Mesenchymal stem cell (in vitro differentiated cells and primary cell): ENCODE measurements around the gene GRIP1.

Experiments used
- DNase-seq: peaks from one replicate; pipeline ENCODE4 v3.0.0-alpha.2; 2013
- H2AFZ ChIP-seq: one replicate; pipeline ENCODE4 v1.6.1; 2013; ENCODE audit warnings: low read depth, mild to moderate bottlenecking, control low read depth, inconsistent platforms, low read length, moderate library complexity
- H2AK5ac ChIP-seq: 2 replicates; pipeline ENCODE4 v1.6.1; 2013; ENCODE audit warnings: low read length, moderate library complexity, mild to moderate bottlenecking, inconsistent platforms; ENCODE audit not compliant: severe bottlenecking
- H2BK120ac ChIP-seq: one replicate; pipeline ENCODE4 v1.6.1; 2013; ENCODE audit warnings: low read depth, mild to moderate bottlenecking, inconsistent platforms, low read length, moderate library complexity
- H2BK12ac ChIP-seq, 2 experiments: one replicate each; pipeline ENCODE4 v1.6.1; 2013; ENCODE audit warnings: inconsistent platforms in 2 of 2, low read length in 2 of 2, mild to moderate bottlenecking in 2 of 2, moderate library complexity in 2 of 2, control low read depth in 1 of 2
- H2BK15ac ChIP-seq: one replicate; pipeline ENCODE4 v1.6.1; 2013; ENCODE audit warnings: mild to moderate bottlenecking, low read depth, inconsistent platforms; ENCODE audit not compliant: poor library complexity, severe bottlenecking
- H2BK5ac ChIP-seq: 2 replicates; pipeline ENCODE4 v1.6.1; 2013; ENCODE audit warnings: low read depth, mild to moderate bottlenecking, low read length, control low read depth, inconsistent platforms; ENCODE audit not compliant: poor library complexity, severe bottlenecking
- H3K14ac ChIP-seq, 2 experiments: one replicate each; pipeline ENCODE4 v1.6.1; 2013; ENCODE audit warnings: inconsistent platforms in 2 of 2, low read length in 2 of 2, control low read depth in 1 of 2, mild to moderate bottlenecking in 1 of 2, moderate library complexity in 1 of 2
- H3K18ac ChIP-seq, 2 experiments: one replicate each; pipeline ENCODE4 v1.6.1; 2013; ENCODE audit warnings: inconsistent platforms in 2 of 2, low read length in 2 of 2, control low read depth in 1 of 2, low read depth in 1 of 2, mild to moderate bottlenecking in 1 of 2
- H3K23ac ChIP-seq, 2 experiments: one replicate each; pipeline ENCODE4 v1.6.1; 2013; ENCODE audit warnings: inconsistent platforms in 2 of 2, low read length in 2 of 2, mild to moderate bottlenecking in 2 of 2, moderate library complexity in 2 of 2, control low read depth in 1 of 2
- H3K27ac ChIP-seq: 2 replicates; pipeline ENCODE4 v1.5.1; 2013; ENCODE audit warnings: mild to moderate bottlenecking, moderate library complexity, low read length, control low read depth, inconsistent platforms; ENCODE audit not compliant: poor library complexity, severe bottlenecking
- H3K27me3 ChIP-seq, 2 experiments: 2 replicates each; pipeline versions ENCODE4 v1.6.1 to v1.7.0; 2013; ENCODE audit warnings: low read length in 2 of 2, mild to moderate bottlenecking in 2 of 2, moderate library complexity in 2 of 2, control low read depth in 1 of 2, inconsistent platforms in 1 of 2; ENCODE audit not compliant: control insufficient read depth in 1 of 2, insufficient read depth in 1 of 2
- H3K36me3 ChIP-seq, 2 experiments: 2 replicates each; pipeline versions ENCODE4 v1.6.1 to v1.7.0; 2013; ENCODE audit warnings: low read length in 2 of 2, control low read depth in 1 of 2, inconsistent platforms in 1 of 2, low read depth in 1 of 2, mild to moderate bottlenecking in 1 of 2; ENCODE audit not compliant: insufficient read depth in 2 of 2, control insufficient read depth in 1 of 2
- H3K4ac ChIP-seq, 2 experiments: one replicate each; pipeline ENCODE4 v1.6.1; 2013; ENCODE audit warnings: inconsistent platforms in 2 of 2, low read length in 2 of 2, mild to moderate bottlenecking in 2 of 2, moderate library complexity in 2 of 2, control low read depth in 1 of 2, low read depth in 1 of 2
- H3K4me1 ChIP-seq: 2 replicates; pipeline ENCODE4 v1.6.1; 2013; ENCODE audit warnings: low read depth, low read length, control low read depth; ENCODE audit not compliant: control insufficient read depth, insufficient read depth
- H3K4me2 ChIP-seq: 2 replicates; pipeline ENCODE4 v1.6.1; 2013; ENCODE audit warnings: low read length, mild to moderate bottlenecking, inconsistent platforms; ENCODE audit not compliant: poor library complexity, severe bottlenecking
- H3K4me3 ChIP-seq, 2 experiments: 2 replicates each; pipeline versions ENCODE4 v1.5.1 to v1.7.0; 2013; ENCODE audit warnings: low read length in 2 of 2, mild to moderate bottlenecking in 2 of 2, control low read depth in 1 of 2, low read depth in 1 of 2; ENCODE audit not compliant: insufficient read depth in 1 of 2
- H3K79me1 ChIP-seq: replicated peaks from 2 replicates; pipeline ENCODE4 v1.6.1; 2013; ENCODE audit warnings: mild to moderate bottlenecking, control low read depth, low read length, inconsistent platforms; ENCODE audit not compliant: poor library complexity, severe bottlenecking
- H3K9ac ChIP-seq: 2 replicates; pipeline ENCODE4 v1.7.0; 2013; ENCODE audit warnings: mild to moderate bottlenecking, low read length, moderate library complexity
- H3K9me3 ChIP-seq: 2 replicates; pipeline ENCODE4 v1.7.0; 2013; ENCODE audit warnings: mild to moderate bottlenecking, low read length; ENCODE audit not compliant: control insufficient read depth
- H4K8ac ChIP-seq: one replicate; pipeline ENCODE4 v1.6.1; 2013; ENCODE audit warnings: inconsistent platforms, mild to moderate bottlenecking, low read length, moderate library complexity
- H4K91ac ChIP-seq: one replicate; pipeline ENCODE4 v1.6.1; 2013; ENCODE audit warnings: mild to moderate bottlenecking, low read length, inconsistent platforms
- WGBS: methylation state at CpG from one replicate; pipeline ENCODE4 v1.1.7; 2013; ENCODE audit warnings: mixed read lengths; 5-methylcytosine and 5-hydroxymethylcytosine counted together

The GRIP1 gene

GRCh38 chr12:66399911-66400306 is 279.0 kb downstream of the GRIP1 start:
- no peaks in the 10 kb centered on the region for H3K36me3 ChIP-seq
- no peaks in the 10 kb centered on the region for H3K9me3 ChIP-seq
- no peak overlapping the region for H3K18ac ChIP-seq
- H2AK5ac ChIP-seq = no peak overlapping the region
- H3K79me1 ChIP-seq = no peaks in the 10 kb centered on the region
- no peak overlapping the region for H2BK120ac ChIP-seq
- H3K4me1 ChIP-seq = peaks cover 2% of the 10 kb centered on the region
- H4K91ac ChIP-seq = no peak overlapping the region
- no peak overlapping the region for H3K4me2 ChIP-seq
- no peak overlapping the region for H2BK12ac ChIP-seq
- no peak overlapping the region for H3K9ac ChIP-seq
- H3K4ac ChIP-seq = no peak overlapping the region
- no peaks in the 10 kb centered on the region for H3K27me3 ChIP-seq
- no peak overlapping the region for H2BK15ac ChIP-seq
- no peak overlapping the region for H3K4me3 ChIP-seq
- H3K14ac ChIP-seq = no peak overlapping the region
- no peak overlapping the region for H3K23ac ChIP-seq
- 91% methylated on average over 2 of the region's 3 CpGs for WGBS
- H2AFZ ChIP-seq = no peak overlapping the region
- H3K27ac ChIP-seq = no peak overlapping the region
- DNase-seq = no peak
- H4K8ac ChIP-seq = no peak overlapping the region
- no peak overlapping the region for H2BK5ac ChIP-seq

DNA sequence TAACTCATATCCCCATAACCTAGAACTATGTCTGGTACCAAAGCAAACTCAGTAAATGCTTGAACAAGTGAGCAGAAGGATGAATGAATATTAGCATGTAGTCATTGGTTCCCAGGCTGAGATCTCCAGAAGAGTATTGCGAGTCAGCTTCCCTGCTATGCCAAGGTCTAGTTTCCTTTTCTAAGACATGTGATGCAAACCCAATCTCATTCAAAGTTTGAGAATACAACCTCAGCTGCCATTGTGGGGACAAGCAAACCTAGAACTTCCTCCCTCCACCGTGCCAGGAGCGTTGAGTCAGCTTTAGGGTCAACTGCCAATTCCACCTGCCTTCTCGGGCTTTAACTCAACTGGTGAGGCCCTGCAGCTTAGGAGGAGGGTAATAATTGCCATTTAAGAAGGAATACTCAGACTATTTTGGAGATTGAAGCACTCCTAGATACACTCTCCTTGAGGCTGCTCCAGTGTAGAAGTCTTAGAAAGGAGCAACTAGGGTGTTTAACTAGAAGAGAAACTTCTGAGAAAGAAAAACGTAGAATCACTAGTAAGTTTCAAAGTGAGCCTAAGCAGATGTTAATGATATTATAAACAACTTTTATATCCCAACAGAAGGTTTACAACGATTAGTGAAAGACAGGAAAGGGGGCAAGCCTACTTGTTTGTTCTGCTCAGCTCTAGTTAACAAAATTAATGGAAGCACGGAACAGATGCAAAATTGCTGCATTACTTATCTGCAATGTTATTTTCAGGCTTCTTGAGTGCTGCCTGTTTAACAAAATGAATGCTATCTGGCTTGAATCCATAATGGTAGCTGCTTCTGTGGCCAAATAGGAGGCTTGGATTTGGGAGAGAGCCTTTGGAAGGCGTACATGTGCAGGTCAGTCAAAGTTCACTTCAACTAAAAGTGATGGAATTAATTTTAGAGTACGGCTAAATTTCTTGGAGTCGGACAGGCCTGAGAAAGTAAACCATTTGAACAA is 279.7 kb downstream of the GRIP1 start:
- H2BK5ac ChIP-seq = no peak overlapping the region
- no peak overlapping the region for H3K18ac ChIP-seq
- no peaks in the 10 kb centered on the region for H3K79me1 ChIP-seq
- H2BK120ac ChIP-seq = no peak overlapping the region
- no peak overlapping the region for H3K23ac ChIP-seq
- no peak overlapping the region for H3K9ac ChIP-seq
- no peak overlapping the region for H3K4me3 ChIP-seq
- H3K14ac ChIP-seq = no peak overlapping the region
- peaks cover 2% of the 10 kb centered on the region for H3K4me1 ChIP-seq
- no peaks in the 10 kb centered on the region for H3K27me3 ChIP-seq
- no peak overlapping the region for H3K4me2 ChIP-seq
- no peak overlapping the region for H2AFZ ChIP-seq
- no peak overlapping the region for H3K27ac ChIP-seq
- no peak overlapping the region for H2AK5ac ChIP-seq
- DNase-seq = peak; percentile 37
- no peaks in the 10 kb centered on the region for H3K36me3 ChIP-seq
- WGBS = 82% methylated on average over 9 of the region's 10 CpGs
- H4K8ac ChIP-seq = no peak overlapping the region
- H2BK12ac ChIP-seq = no peak overlapping the region
- H3K4ac ChIP-seq = no peak overlapping the region
- no peak overlapping the region for H4K91ac ChIP-seq
- H3K9me3 ChIP-seq = no peaks in the 10 kb centered on the region
- no peak overlapping the region for H2BK15ac ChIP-seq

GRCh38 chr12:66397574-66398290 is 281.1 kb downstream of the GRIP1 start:
- Histone ChIP-seq H3K27ac (no peak overlapping the region), H2AK5ac (no peak overlapping the region), H2BK5ac (no peak overlapping the region), H3K4me1 (peaks cover 2% of the 10 kb centered on the region), H3K9ac (no peak overlapping the region), H4K8ac (no peak overlapping the region), H3K36me3 (no peaks in the 10 kb centered on the region), H3K14ac (no peak overlapping the region), H3K4me3 (no peak overlapping the region), H3K79me1 (no peaks in the 10 kb centered on the region), H3K27me3 (no peaks in the 10 kb centered on the region), H2BK12ac (no peak overlapping the region), H3K4ac (no peak overlapping the region), H2AFZ (no peak overlapping the region), H4K91ac (no peak overlapping the region), H3K4me2 (no peak overlapping the region), H3K18ac (no peak overlapping the region), H2BK120ac (no peak overlapping the region), H3K9me3 (no peaks in the 10 kb centered on the region), H3K23ac (no peak overlapping the region), H2BK15ac (no peak overlapping the region)
- WGBS = 89% methylated on average over 5 of the region's 5 CpGs
- no peak for DNase-seq

- no peak overlapping the region for H3K4me2 ChIP-seq
- no peak overlapping the region for H3K27ac ChIP-seq
- no peak overlapping the region for H3K14ac ChIP-seq
- no peak for DNase-seq
- H3K23ac ChIP-seq = no peak overlapping the region
- no peak overlapping the region for H4K8ac ChIP-seq
- no peak overlapping the region for H2BK5ac ChIP-seq
- H3K79me1 ChIP-seq = no peaks in the 10 kb centered on the region
- H2BK15ac ChIP-seq = no peak overlapping the region
- H3K4me3 ChIP-seq = no peak overlapping the region
- H3K9ac ChIP-seq = no peak overlapping the region
- H2AK5ac ChIP-seq = peak overlapping the region; percentile 58
- no peak overlapping the region for H4K91ac ChIP-seq
- 59% methylated on average over 4 of the region's 5 CpGs for WGBS
- H3K27me3 ChIP-seq = peaks cover 0 to 2% of the 10 kb centered on the region in 2 experiments
- H2AFZ ChIP-seq = no peak overlapping the region
- no peak overlapping the region for H3K4ac ChIP-seq
- no peaks in the 10 kb centered on the region for H3K36me3 ChIP-seq
- no peak overlapping the region for H2BK12ac ChIP-seq
- H2BK120ac ChIP-seq = no peak overlapping the region
- H3K9me3 ChIP-seq = no peaks in the 10 kb centered on the region
- H3K4me1 ChIP-seq = peaks cover 4% of the 10 kb centered on the region
- H3K18ac ChIP-seq = no peak overlapping the region
These were observed 285.0 kb downstream of the GRIP1 start for GRCh38 chr12:66393890-66394289.
